Measurements from ENCODE around the gene LRRC4C.

- TF ChIP-seq, protein P1, sequence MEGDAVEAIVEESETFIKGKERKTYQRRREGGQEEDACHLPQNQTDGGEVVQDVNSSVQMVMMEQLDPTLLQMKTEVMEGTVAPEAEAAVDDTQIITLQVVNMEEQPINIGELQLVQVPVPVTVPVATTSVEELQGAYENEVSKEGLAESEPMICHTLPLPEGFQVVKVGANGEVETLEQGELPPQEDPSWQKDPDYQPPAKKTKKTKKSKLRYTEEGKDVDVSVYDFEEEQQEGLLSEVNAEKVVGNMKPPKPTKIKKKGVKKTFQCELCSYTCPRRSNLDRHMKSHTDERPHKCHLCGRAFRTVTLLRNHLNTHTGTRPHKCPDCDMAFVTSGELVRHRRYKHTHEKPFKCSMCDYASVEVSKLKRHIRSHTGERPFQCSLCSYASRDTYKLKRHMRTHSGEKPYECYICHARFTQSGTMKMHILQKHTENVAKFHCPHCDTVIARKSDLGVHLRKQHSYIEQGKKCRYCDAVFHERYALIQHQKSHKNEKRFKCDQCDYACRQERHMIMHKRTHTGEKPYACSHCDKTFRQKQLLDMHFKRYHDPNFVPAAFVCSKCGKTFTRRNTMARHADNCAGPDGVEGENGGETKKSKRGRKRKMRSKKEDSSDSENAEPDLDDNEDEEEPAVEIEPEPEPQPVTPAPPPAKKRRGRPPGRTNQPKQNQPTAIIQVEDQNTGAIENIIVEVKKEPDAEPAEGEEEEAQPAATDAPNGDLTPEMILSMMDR (IDR thresholded peaks at IDR 0.05; ENCODE audit: low read depth, low read length, missing input control): no peak
- TF ChIP-seq NR2F2 (IDR thresholded peaks at IDR 0.05) (no peak), MAX (IDR thresholded peaks at IDR 0.05) (no peak), ATF3 (IDR thresholded peaks at IDR 0.05) (no peak)
Measured at GRCh38 chr11:41235668-41236067, 223.8 kb downstream of the LRRC4C start.

Data from liver (tissue), 3 donors.